Activated gamma-delta T cell (primary cell): Measurements from ENCODE around the gene KCNT1.

Experiments used
- DNase-seq: peaks from one replicate; lab custom pipeline; 2025; lab: John Stamatoyannopoulos, UW

Gene KCNT1

DNA sequence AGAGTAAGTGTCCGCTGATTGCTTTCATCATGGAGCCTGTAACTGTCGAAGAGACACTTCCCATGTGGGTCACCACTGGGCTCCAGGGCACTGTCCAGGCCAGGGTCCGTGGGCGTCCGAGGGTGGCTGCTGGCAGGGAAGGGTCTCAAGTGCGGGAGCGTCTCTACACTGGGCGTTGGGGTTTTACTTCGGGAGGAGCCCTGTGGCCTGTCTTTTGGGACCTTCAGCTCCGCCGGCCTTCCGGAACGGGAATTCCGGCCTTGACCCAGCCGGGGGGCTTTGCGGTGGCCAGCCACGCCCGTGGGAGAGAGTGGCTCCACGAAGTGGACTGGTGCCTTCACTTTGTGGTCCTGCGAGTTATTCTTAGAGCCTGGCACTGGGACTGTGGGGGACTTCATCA is 119.1 kb downstream of the KCNT1 start:
- DNase-seq: no peak

DNA sequence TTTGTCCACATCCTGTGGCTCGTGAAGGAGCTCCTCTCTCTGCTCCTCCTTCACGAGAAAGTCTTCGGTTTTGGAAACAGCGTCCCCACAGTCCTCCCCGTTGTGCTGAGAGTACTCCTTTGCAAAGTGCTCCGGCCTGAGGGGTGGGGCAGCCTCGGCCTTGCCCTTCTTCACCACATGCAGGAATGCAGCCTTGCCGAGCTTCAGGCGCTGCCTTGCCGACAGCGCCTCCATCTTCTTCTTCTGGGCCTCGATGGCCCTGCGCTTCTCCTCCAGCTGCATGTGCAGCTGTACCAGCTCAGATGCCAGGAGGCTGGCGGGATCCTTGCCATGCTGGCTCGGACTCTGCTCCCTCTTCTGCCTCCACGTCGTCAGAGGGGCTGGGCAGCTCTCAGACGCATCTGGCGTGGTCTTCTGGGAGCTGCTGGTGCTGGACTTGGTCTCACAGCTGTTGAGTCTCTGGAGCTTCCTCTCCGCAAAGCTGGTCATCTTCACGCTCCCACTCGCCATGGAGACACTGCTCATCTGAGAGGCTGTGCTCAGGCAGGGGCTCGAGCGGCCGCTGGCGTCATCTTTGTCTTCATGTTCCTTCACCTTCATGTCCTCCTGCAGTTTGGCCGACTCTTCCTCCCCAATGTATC is 119.9 kb downstream of the KCNT1 start:
- no peak for DNase-seq

DNA sequence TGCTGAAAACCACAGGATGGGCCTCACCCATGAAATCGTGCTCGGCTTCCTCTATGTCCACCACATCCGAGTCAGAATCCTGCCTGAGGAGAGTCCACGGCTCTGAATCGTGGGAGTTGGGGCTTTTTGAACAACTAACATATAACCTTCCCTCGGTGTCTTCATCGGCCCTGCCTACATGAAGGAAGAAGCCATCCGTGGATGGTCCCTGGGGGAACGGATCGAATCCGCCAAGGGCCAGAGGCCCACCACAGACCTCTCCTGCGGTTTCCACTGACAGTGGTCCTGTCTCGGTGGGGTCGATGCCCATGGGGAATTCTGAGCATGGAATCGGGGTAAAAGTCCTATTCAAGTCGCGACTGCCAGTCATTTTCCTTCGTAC is 120.4 kb downstream of the KCNT1 start:
- DNase-seq: no peak

DNA sequence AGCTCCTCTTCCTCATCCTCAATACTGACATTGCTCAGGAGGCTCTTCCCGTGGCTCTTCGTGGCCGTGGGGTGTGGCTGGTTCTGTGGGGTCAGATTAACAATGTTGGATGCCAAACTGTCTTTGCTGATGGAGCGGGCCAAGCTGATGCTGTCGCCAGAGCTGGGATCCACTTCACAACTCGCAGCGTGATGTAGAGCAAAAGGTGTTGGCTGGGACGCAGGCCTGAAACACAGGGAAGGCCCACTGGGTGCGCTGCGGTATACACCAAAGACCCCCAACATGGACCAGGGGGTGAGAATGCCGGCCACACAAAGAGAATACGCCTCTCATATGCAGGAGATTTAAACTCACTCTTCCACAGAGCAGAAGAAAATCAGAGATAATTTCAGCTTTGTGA is 121.1 kb downstream of the KCNT1 start:
- DNase-seq: no peak

DNA sequence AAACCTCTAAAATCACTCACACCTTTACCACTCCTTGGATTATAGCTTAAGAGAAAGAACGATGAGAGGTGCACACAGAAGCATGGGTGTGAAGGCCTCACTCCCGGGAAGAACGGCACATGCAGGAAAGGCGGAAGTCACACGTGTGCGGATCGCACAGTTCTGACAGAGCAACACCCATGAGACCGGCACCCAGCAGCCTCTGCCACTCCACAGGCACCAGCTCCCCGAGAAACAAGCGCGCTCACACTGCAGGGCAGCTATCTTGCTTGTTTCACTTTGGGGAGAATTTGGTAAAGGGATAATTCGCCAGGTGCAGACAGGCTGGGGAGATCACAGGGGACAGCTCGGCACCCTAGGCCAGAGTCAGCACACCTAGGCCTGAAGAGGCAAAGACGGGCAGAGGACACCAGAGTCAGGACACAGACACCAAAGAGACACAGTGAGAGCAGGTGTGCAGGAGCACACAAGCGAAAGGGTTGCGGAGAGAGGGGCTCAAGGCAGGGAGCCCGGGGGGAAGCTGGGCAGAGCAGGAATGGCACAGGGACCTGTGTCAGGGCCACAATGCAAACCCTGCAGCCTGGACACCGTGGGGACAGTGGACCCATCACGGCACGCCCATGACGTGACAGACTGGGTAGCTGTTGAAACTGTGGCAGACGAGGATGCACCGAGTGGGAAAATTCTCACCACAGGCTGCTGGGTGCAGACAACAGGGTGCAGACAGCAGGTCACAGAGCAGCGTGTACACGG is 123.6 kb downstream of the KCNT1 start:
- no peak for DNase-seq

DNA sequence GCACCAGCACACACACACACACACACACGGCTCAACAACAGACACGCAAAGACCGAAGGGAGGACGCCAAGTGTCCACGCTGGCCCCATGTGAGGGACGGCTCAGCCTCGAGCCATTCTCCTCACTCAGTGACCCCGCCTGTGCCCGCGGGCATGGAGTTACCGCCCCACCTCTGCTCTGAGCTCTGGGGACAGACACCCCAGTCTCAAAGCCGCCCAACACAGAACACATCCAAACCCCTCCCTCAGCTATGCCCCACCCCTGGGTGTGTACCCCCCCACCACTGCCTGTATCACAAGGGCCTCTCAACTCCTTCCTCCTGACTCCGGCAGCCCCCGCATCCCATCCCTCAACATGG is 124.2 kb downstream of the KCNT1 start:
- no peak for DNase-seq

DNA sequence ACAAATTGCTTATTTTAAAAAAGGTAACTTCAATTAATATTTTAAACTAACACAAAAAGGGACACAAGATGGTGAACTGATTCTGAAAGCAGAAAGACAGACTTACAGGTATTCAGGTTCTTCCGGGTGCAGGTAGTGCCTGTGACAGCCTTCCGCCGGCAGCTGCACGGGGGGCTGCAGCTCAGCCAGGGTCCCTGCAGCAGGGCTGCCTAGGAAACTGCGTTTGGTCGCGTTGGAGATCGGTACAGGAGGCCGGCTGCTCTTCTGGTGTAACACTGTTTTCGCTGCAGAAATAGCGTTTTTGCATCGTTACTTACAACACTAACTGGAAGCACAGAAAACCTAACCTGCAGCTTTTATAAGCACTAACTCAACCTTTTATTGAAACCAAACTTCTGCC is 125.3 kb downstream of the KCNT1 start:
- DNase-seq: no peak

DNA sequence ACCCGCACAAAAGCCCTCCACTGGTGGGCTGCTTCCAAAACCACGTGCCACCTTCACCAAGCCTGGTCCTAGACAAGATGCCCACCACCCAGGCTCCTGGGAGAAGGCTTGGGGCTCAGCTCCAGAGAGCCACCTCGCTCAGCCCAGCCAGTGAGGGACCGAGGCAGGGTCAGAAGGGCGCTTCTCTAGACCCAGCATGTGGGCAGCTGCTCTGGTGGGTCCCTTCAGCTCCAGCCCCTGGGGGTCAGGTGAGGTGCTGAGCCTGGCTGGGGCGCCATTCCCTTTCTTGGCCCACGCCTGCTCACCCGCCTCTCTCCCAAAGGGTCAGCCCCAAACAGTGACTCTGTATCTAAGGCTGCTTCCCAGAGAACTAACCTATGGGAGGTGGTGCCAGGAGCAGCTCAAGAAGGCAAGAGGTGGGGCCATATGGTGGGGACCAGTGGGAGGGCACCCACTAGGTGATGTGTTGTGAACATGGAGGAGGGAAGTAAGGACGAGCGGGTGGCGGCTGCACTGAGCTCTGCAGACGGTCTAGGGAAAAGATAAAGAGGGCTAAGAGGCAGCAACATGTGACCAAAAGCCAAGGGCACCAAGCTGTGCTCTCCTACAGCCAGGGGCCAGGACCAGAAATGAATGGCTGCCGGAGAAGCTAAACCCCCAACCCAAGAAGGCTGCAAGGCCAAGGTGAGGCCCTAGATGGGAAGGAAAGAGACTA is 126.0 kb downstream of the KCNT1 start:
- no peak for DNase-seq

DNA sequence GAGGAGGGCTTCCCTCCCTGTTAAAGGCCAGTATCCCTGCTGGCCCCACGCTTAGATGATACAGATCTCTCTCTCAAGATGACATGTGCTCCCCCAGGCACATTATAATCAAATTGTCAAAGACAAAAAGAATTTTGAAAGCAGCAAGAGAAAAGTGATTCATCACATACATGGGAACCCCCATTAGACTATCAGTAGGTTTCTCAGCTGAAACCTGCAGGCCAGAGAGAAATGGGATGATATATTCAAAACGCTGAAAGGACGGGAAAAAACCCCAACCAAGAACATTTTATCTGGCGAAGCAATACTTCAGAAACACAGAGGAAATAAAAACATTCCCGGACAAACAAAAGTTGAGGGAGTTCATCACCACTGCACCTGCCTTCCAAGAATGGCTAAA is 126.7 kb downstream of the KCNT1 start:
- no peak for DNase-seq

DNA sequence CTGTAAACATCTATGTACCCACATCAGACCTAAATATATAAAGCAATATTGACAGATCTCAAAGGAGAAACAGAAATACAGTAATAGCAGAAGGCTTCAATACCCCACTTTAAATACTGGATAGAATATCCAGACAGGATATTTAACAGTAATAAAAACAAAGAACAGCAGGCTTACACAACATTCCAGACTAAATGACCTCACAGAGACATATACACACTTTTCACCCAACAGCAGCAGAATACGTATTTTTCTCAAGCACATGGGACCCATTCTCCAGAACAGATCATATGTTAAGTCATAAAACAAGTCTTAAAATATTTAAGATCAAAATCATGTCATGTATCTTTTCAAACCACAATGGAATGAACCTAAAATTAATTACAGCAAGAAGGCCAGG is 128.5 kb downstream of the KCNT1 start:
- no peak for DNase-seq

DNA sequence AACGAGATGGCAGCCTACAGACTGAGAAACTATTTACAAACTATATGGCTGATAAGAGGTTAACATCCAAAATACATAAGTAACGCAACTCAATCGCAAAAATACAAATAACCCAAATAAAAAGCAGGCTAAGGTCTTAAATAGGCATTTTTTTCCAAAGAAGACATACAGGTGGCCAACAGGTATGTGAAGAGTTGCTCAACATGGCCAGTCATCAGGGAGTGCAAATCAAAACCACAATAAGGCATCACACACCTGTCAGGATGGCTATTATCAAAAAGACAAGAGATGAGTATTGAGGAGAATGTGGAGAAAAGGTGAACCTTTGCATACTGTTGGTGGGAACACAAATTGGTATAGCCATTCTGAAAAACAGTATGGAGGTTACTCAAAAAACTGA is 131.9 kb downstream of the KCNT1 start:
- DNase-seq: no peak

DNA sequence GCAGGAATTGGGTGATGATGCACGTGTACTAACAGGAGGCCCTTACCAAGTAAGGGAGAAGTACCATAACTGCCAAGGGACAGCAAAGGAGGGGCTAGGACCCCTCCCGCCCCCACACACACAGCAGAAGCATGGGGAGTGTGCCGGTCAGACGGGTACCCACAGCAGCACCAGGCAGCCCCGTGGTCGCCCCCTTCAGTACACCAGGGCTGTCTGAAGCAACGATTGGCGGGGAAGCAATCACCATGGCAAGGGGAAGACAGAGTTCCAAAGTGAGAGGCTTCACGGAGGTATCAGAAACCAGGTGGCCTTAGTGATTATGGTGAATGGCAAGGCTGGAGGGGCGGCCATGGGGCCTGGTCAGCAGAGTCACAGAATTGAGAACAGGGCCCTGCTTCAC is 133.1 kb downstream of the KCNT1 start:
- no peak for DNase-seq

DNA sequence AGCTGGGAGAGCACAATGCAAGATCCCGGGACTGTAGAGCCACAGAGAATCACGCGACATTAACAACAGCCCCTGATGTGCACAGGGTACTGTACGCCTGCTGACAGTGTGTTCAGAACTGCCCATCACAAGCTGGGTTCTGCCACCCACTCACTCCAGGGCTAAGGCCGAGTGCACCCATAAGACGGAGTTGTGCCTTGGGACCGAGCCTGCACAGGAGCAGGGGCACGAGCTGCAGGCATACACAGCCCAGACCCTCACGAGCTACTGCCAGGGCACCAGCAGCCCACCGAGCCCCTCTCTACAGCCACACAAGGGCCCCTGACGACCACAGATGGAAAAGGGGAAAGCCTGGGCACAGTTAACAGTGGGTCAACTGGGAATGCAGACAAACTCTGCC is 137.5 kb downstream of the KCNT1 start:
- no peak for DNase-seq

DNA sequence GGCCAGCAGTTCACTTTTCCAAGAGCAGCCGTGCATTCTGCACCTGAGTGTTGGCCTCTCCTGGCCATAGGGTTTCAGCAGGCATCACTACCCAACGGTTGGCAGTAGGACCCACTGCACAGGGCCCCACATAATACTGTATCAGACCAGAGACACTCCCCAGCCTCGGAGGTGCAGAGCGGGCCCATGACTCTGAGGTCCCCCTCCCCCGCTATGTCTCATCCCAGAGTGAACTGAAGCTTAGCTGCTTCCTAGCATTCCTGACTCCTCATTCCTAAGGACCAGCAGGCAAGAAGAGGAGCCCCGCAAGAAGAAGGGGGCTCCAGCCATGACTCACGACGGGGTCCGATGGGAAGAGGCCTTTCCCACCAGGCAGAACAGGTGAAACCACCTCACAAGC is 138.1 kb downstream of the KCNT1 start:
- DNase-seq: no peak

DNA sequence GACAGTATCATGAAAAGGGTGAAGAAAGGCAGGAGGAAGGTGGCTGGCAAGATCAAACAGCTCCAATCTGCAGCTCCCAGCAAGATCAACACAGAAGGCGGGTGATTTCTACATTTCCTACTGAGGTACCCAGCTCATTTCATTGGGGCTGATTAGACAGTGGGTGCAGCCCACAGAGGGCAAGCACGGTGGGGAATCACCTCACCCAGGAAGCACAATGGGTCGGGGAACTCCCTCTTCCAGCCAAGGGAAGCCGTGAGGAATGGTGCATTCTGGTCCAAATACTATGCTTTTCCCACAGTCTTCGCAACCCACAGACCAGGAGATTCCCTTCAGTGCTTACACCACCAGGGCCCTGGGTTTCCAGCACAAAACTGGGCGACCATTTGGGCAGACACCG is 138.6 kb downstream of the KCNT1 start:
- DNase-seq: no peak
